Measurements from ENCODE around the gene PRKCB. TPM values are rescaled to one million over a fixed set of nuclear protein-coding genes. Genes with fewer than 3 reads are reported as not detected.
A peak's percentile ranks its signal among the peaks of the same experiment; 100 is the strongest.
"Not testable (repeated sequence)": the region's sequence is repeated elsewhere in the genome, so short reads cannot be mapped to it uniquely, and the experiment has no call there.

The PRKCB gene
- total and polyA plus RNA-seq, 2 experiments from 2014 or later = 3.7 to 16.4 TPM

GRCh38 chr16:24151482-24151939 is 315.7 kb downstream of the PRKCB start:
- Histone ChIP-seq H2AFZ (no peak overlapping the region), H3K36me3 (ENCODE audit: insufficient read depth) (no peaks in the 10 kb centered on the region), H3K4me2 (no peak overlapping the region), H3K79me2 (replicated peaks; ENCODE audit: insufficient read depth) (no peaks in the 10 kb centered on the region), H4K20me1 (replicated peaks; ENCODE audit: insufficient read depth) (no peaks in the 10 kb centered on the region), H3F3A (replicated peaks; ENCODE audit: low read depth) (no peaks in the 10 kb centered on the region), H3K27ac (ENCODE audit: low read depth) (no peak overlapping the region), H3K9me2 (ENCODE audit: insufficient read depth) (peaks cover 10% of the 10 kb centered on the region; the same call in 1 of the 2 replicates), H3K4me3 (no peak overlapping the region), H3K27me3 (ENCODE audit: insufficient read depth) (no peaks in the 10 kb centered on the region), H3K4me1 (ENCODE audit: insufficient read depth) (peaks cover 6% of the 10 kb centered on the region)
- ATAC-seq (peak; percentile 76), DNase-seq (ENCODE audit: low spot score) (peak; percentile 55)
- TF ChIP-seq STAT1 (IDR thresholded peaks at IDR 0.05; ENCODE audit: unreplicated experiment) = no peak
- TF ChIP-seq, protein P1, sequence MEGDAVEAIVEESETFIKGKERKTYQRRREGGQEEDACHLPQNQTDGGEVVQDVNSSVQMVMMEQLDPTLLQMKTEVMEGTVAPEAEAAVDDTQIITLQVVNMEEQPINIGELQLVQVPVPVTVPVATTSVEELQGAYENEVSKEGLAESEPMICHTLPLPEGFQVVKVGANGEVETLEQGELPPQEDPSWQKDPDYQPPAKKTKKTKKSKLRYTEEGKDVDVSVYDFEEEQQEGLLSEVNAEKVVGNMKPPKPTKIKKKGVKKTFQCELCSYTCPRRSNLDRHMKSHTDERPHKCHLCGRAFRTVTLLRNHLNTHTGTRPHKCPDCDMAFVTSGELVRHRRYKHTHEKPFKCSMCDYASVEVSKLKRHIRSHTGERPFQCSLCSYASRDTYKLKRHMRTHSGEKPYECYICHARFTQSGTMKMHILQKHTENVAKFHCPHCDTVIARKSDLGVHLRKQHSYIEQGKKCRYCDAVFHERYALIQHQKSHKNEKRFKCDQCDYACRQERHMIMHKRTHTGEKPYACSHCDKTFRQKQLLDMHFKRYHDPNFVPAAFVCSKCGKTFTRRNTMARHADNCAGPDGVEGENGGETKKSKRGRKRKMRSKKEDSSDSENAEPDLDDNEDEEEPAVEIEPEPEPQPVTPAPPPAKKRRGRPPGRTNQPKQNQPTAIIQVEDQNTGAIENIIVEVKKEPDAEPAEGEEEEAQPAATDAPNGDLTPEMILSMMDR (conservative IDR thresholded peaks at IDR 0.05; ENCODE audit: low read depth in 2 of 2) = no peak
- no peak for TF ChIP-seq POLR2AphosphoS5 (IDR thresholded peaks at IDR 0.05; ENCODE audit: low read depth)
- TF ChIP-seq EZH2phosphoT487 (IDR thresholded peaks at IDR 0.05; ENCODE audit: unreplicated experiment) = no peak
- no peak for TF ChIP-seq ZNF331 (CRISPR knock-in tag; IDR thresholded peaks at IDR 0.05; ENCODE audit: low read depth)
- no peak for TF ChIP-seq ZNF462 (CRISPR knock-in tag; IDR thresholded peaks at IDR 0.05)
- H3K4me1 Mint-ChIP-seq = peaks cover 14% of the 10 kb centered on the region
- H3K4me3 Mint-ChIP-seq = no peak overlapping the region
- H3K27ac Mint-ChIP-seq = no peak overlapping the region
- no peaks in the 10 kb centered on the region; the same call in 2 of the 3 replicates for H3K36me3 Mint-ChIP-seq (ENCODE audit: low read depth)
- peaks cover 4% of the 10 kb centered on the region for H3K27me3 Mint-ChIP-seq (ENCODE audit: insufficient read depth, low read depth, poor library complexity)
- no peaks in the 10 kb centered on the region for H3K9me3 Mint-ChIP-seq

GRCh38 chr16:24152048-24152447 is 316.3 kb downstream of the PRKCB start:
- not testable (repeated sequence) for H3K9me3 Mint-ChIP-seq; H3K36me3 Mint-ChIP-seq (ENCODE audit: low read depth); H3K4me2 ChIP-seq; H4K20me1 ChIP-seq (replicated peaks; ENCODE audit: insufficient read depth); H2AFZ ChIP-seq; H3K4me3 ChIP-seq; H3K79me2 ChIP-seq (replicated peaks; ENCODE audit: insufficient read depth); H3K27ac Mint-ChIP-seq; H3K4me3 Mint-ChIP-seq; H3K27me3 Mint-ChIP-seq (ENCODE audit: insufficient read depth, low read depth, poor library complexity); ATAC-seq; H3F3A ChIP-seq (replicated peaks; ENCODE audit: low read depth); H3K36me3 ChIP-seq (ENCODE audit: insufficient read depth); H3K4me1 ChIP-seq (ENCODE audit: insufficient read depth); H3K27ac ChIP-seq (ENCODE audit: low read depth); H3K27me3 ChIP-seq (ENCODE audit: insufficient read depth); DNase-seq (ENCODE audit: low spot score)
- H3K4me1 Mint-ChIP-seq = peaks cover 14% of the 10 kb centered on the region
- H3K9me2 ChIP-seq (ENCODE audit: insufficient read depth) = peaks cover 15% of the 10 kb centered on the region; the same call in 1 of the 2 replicates
